HEK293 (cell line): ENCODE data around the gene SRP14.

ENCODE experiments used
- CTCF ChIA-PET: fragments of 350-600 bp; formaldehyde crosslinking; extraction: SDS; loops from one replicate; lab custom pipeline; 2021; ENCODE audit warnings: antibody characterized with exemption; lab: Yijun Ruan, JAX
- POLR2A ChIA-PET: fragments of 300-600 bp; formaldehyde crosslinking; extraction: SDS; loops from one replicate; lab custom pipeline; 2020; ENCODE audit warnings: antibody characterized with exemption, inconsistent platforms; lab: Yijun Ruan, JAX
- H3K27ac ChIP-seq: fragments of 200-500 bp; sonication (Bioruptor generic); 2 replicates; pipeline ENCODE4 v1.5.1; 2014; ENCODE audit warnings: low read depth, low read length, control low read depth, inconsistent platforms; ENCODE audit errors: extremely low read depth
- H3K36me3 ChIP-seq, 2 experiments: fragments of 200-500 bp in 1 of 2; sonication (Bioruptor generic) in 1 of 2; 1 replicate in 1 of 2; 2 replicates in 1 of 2; pipeline ENCODE4 v1.5.1; 2014 to 2017; ENCODE audit warnings: inconsistent platforms in 2 of 2, low read length in 2 of 2; ENCODE audit not compliant: control insufficient read depth in 2 of 2, insufficient read depth in 1 of 2
- H3K4me1 ChIP-seq: fragments of 200-500 bp; sonication (Bioruptor generic); 2 replicates; pipeline ENCODE4 v1.5.1; 2014; ENCODE audit warnings: mild to moderate bottlenecking, low read length, inconsistent platforms; ENCODE audit not compliant: control insufficient read depth, insufficient read depth
- H3K4me3 ChIP-seq: 2 replicates; pipeline ENCODE4 v1.5.1; 2011; ENCODE audit warnings: low read depth, mild to moderate bottlenecking, control low read depth, low read length, moderate library complexity
- H3K9me3 ChIP-seq: fragments of 200-500 bp; sonication (Bioruptor generic); 2 replicates; pipeline ENCODE4 v1.5.1; 2014; ENCODE audit warnings: low read depth, low read length, inconsistent platforms; ENCODE audit not compliant: control insufficient read depth, insufficient read depth
- HOXA7 ChIP-seq: sonication (generic); formaldehyde crosslinking; IDR thresholded peaks from 2 replicates; pipeline ENCODE4 v1.8.1; 2022; ENCODE audit warnings: missing genetic modification reagents, borderline replicate concordance
- IKZF3 ChIP-seq: fragments of 450-650 bp; IDR thresholded peaks from 2 replicates; pipeline ENCODE4 v1.5.0; 2018; ENCODE audit warnings: missing biosample characterization, mild to moderate bottlenecking, missing genetic modification characterization, moderate library complexity
- KLF17 ChIP-seq: fragments of 450-650 bp; formaldehyde crosslinking; IDR thresholded peaks from 2 replicates; pipeline ENCODE4 v1.5.1; 2016; ENCODE audit warnings: missing biosample characterization, missing genetic modification characterization
- KLF9 ChIP-seq: fragments of 450-650 bp; formaldehyde crosslinking; IDR thresholded peaks from 2 replicates; pipeline ENCODE4 v1.5.1; 2016; ENCODE audit warnings: missing biosample characterization, missing genetic modification characterization, low read depth
- MYNN ChIP-seq: fragments of 450-650 bp; formaldehyde crosslinking; IDR thresholded peaks from 2 replicates; pipeline ENCODE4 v1.5.1; 2016; ENCODE audit warnings: missing biosample characterization, missing genetic modification characterization, borderline replicate concordance
- MZF1 ChIP-seq: fragments of 450-650 bp; formaldehyde crosslinking; IDR thresholded peaks from 2 replicates; pipeline ENCODE4 v1.5.1; 2017; ENCODE audit warnings: missing biosample characterization, missing genetic modification characterization, borderline replicate concordance
- PRDM10 ChIP-seq: fragments of 450-650 bp; formaldehyde crosslinking; IDR thresholded peaks from 2 replicates; pipeline ENCODE4 v1.5.1; 2016; ENCODE audit warnings: missing biosample characterization, missing genetic modification characterization
- SALL2 ChIP-seq: fragments of 450-650 bp; formaldehyde crosslinking; IDR thresholded peaks from 2 replicates; pipeline ENCODE4 v1.5.0; 2017; ENCODE audit warnings: missing biosample characterization, mild to moderate bottlenecking, missing genetic modification characterization, borderline replicate concordance
- SP7 ChIP-seq: fragments of 450-650 bp; formaldehyde crosslinking; IDR thresholded peaks from 2 replicates; pipeline ENCODE4 v1.5.1; 2016; ENCODE audit warnings: missing biosample characterization, missing genetic modification characterization
- TRIM28 ChIP-seq: IDR thresholded peaks from 2 replicates; pipeline ENCODE4 v1.6.1; 2011; ENCODE audit warnings: low read length, control low read depth, borderline replicate concordance
- YY1 ChIP-seq: fragments of 450-650 bp; formaldehyde crosslinking; IDR thresholded peaks from 2 replicates; pipeline ENCODE4 v1.5.1; 2018; ENCODE audit warnings: missing biosample characterization, missing genetic modification characterization
- ZBTB20 ChIP-seq: fragments of 450-650 bp; formaldehyde crosslinking; IDR thresholded peaks from 2 replicates; pipeline ENCODE4 v1.5.1; 2016; ENCODE audit warnings: missing biosample characterization, missing genetic modification characterization
- ZFP37 ChIP-seq: fragments of 450-650 bp; formaldehyde crosslinking; IDR thresholded peaks from 2 replicates; pipeline ENCODE4 v1.5.1; 2016; ENCODE audit warnings: missing biosample characterization, missing genetic modification characterization
- ZIC2 ChIP-seq: fragments of 450-650 bp; formaldehyde crosslinking; IDR thresholded peaks from 2 replicates; pipeline ENCODE4 v1.5.1; 2016; ENCODE audit warnings: missing biosample characterization, missing genetic modification characterization
- ZNF10 ChIP-seq: fragments of 450-650 bp; formaldehyde crosslinking; IDR thresholded peaks from 2 replicates; pipeline ENCODE4 v1.5.1; 2017; ENCODE audit warnings: missing biosample characterization, missing genetic modification characterization
- ZNF169 ChIP-seq: fragments of 450-650 bp; formaldehyde crosslinking; IDR thresholded peaks from 2 replicates; pipeline ENCODE4 v1.5.1; 2016; ENCODE audit warnings: missing biosample characterization, missing genetic modification characterization
- ZNF184 ChIP-seq: fragments of 450-650 bp; IDR thresholded peaks from 2 replicates; pipeline ENCODE4 v1.5.1; 2018; ENCODE audit warnings: missing biosample characterization, mild to moderate bottlenecking, missing genetic modification characterization
- ZNF266 ChIP-seq: fragments of 450-650 bp; formaldehyde crosslinking; IDR thresholded peaks from 2 replicates; pipeline ENCODE4 v1.5.1; 2016; ENCODE audit warnings: missing biosample characterization, missing genetic modification characterization, low read depth
- ZNF341 ChIP-seq: fragments of 450-650 bp; formaldehyde crosslinking; IDR thresholded peaks from 2 replicates; pipeline ENCODE4; 2016; ENCODE audit warnings: low read depth, missing biosample characterization, missing genetic modification characterization
- ZNF561 ChIP-seq: fragments of 450-650 bp; IDR thresholded peaks from 2 replicates; pipeline ENCODE4 v1.5.1; 2018; ENCODE audit warnings: missing biosample characterization, missing genetic modification characterization, borderline replicate concordance
- ZNF571 ChIP-seq: fragments of 450-650 bp; formaldehyde crosslinking; IDR thresholded peaks from 2 replicates; pipeline ENCODE4 v1.5.0; 2017; ENCODE audit warnings: missing biosample characterization, missing genetic modification characterization
- ZNF654 ChIP-seq: fragments of 450-650 bp; formaldehyde crosslinking; IDR thresholded peaks from 2 replicates; pipeline ENCODE4 v1.5.1; 2016; ENCODE audit warnings: low read depth, missing biosample characterization, missing genetic modification characterization
- ZNF660 ChIP-seq: fragments of 450-650 bp; IDR thresholded peaks from 2 replicates; pipeline ENCODE4 v1.5.1; 2018; ENCODE audit warnings: missing biosample characterization, mild to moderate bottlenecking, missing genetic modification characterization
- ZNF692 ChIP-seq: fragments of 450-650 bp; formaldehyde crosslinking; IDR thresholded peaks from 2 replicates; pipeline ENCODE4 v1.5.1; 2016; ENCODE audit warnings: missing biosample characterization, missing genetic modification characterization
- ZNF76 ChIP-seq: fragments of 450-650 bp; formaldehyde crosslinking; IDR thresholded peaks from 2 replicates; pipeline ENCODE4; 2016; ENCODE audit warnings: low read depth, missing biosample characterization, missing genetic modification characterization, borderline replicate concordance
- ZNF776 ChIP-seq: fragments of 450-650 bp; formaldehyde crosslinking; IDR thresholded peaks from 2 replicates; pipeline ENCODE4 v1.5.0; 2017; ENCODE audit warnings: missing biosample characterization, missing genetic modification characterization, borderline replicate concordance
- ZNF792 ChIP-seq: fragments of 450-650 bp; formaldehyde crosslinking; IDR thresholded peaks from 2 replicates; pipeline ENCODE4 v1.5.1; 2016; ENCODE audit warnings: missing biosample characterization, missing genetic modification characterization
- ZSCAN30 ChIP-seq: fragments of 450-650 bp; IDR thresholded peaks from 2 replicates; pipeline ENCODE4 v1.5.1; 2018; ENCODE audit warnings: missing biosample characterization, mild to moderate bottlenecking, missing genetic modification characterization, moderate library complexity

SRP14 gene

GRCh38 chr15:40053079-40053830 lies 14.3 kb upstream of the SRP14 start:
- H3K9me3 ChIP-seq: no peaks in the 10 kb centered on the region
- H3K4me1 ChIP-seq: peaks cover 7% of the 10 kb centered on the region; the same call in 1 of the 2 replicates
- no peak overlapping the region for H3K27ac ChIP-seq
- H3K4me3 ChIP-seq: no peak overlapping the region
- POLR2A ChIA-PET: no interaction called here
- TF ChIP-seq ZSCAN30 (tag by site-specific recombination): peak; percentile 37; the same call in 1 of the 2 replicates
- TF ChIP-seq KLF17 (tag by site-specific recombination): 0 out of 2 replicates have a peak, but pooled peaks have one; percentile 4
- TF ChIP-seq ZNF561: no peak
- peak; percentile 23 for TF ChIP-seq ZNF654
- TF ChIP-seq, all 188 proteins: peak for 3
- CTCF ChIA-PET: interaction anchor here (0.6 to 3.8 kb wide), 11 partner anchors 10 to 429 kb away, joined by 3 to 22 read pairs (median 3); no protein-coding TSS in a partner anchor
- peaks cover 0 to 5% of the 10 kb centered on the region in 2 experiments; a peak in 1 of 3 replicates for H3K36me3 ChIP-seq

GRCh38 chr15:40052604-40053003 lies 13.6 kb upstream of the SRP14 start:
- no peak overlapping the region for H3K4me3 ChIP-seq
- peaks cover 10% of the 10 kb centered on the region for H3K4me1 ChIP-seq
- ChIA-PET CTCF (interaction anchor here (0.6 to 3.8 kb wide), 8 partner anchors 10 to 430 kb away, joined by 3 to 22 read pairs (median 6); no protein-coding TSS in a partner anchor), POLR2A (no interaction called here)
- H3K36me3 ChIP-seq: peaks cover 0 to 9% of the 10 kb centered on the region in 2 experiments; a peak in 1 of 3 replicates
- no peaks in the 10 kb centered on the region for H3K9me3 ChIP-seq
- H3K27ac ChIP-seq: no peak overlapping the region
- peak; percentile 23; the same call in 1 of the 2 replicates for TF ChIP-seq ZNF341 (tag by site-specific recombination)
- TF ChIP-seq ZNF776: no peak
- TF ChIP-seq HOXA7 (CRISPR knock-in tag): no peak
- TF ChIP-seq ZNF571 (tag by site-specific recombination): no peak
- no peak for TF ChIP-seq SP7 (tag by site-specific recombination)
- TF ChIP-seq ZNF169 (tag by site-specific recombination): no peak
- TF ChIP-seq ZNF792 (tag by site-specific recombination): no peak
- no peak for TF ChIP-seq ZNF692
- TF ChIP-seq ZNF10 (tag by site-specific recombination): no peak
- TF ChIP-seq SALL2 (tag by site-specific recombination): no peak
- no peak for TF ChIP-seq MYNN (tag by site-specific recombination)
- TF ChIP-seq ZNF660 (tag by site-specific recombination): 0 out of 2 replicates have a peak, but pooled peaks have one; percentile 18
- TF ChIP-seq IKZF3: no peak
- TF ChIP-seq ZFP37 (tag by site-specific recombination): no peak
- no peak for TF ChIP-seq ZNF76 (tag by site-specific recombination)
- TF ChIP-seq ZBTB20 (tag by site-specific recombination): no peak
- no peak for TF ChIP-seq KLF9 (tag by site-specific recombination)
- TF ChIP-seq ZNF266 (tag by site-specific recombination): no peak
- peak; percentile 69; the same call in 1 of the 2 replicates for TF ChIP-seq MZF1 (tag by site-specific recombination)
- 0 out of 2 replicates have a peak, but pooled peaks have one; percentile 23 for TF ChIP-seq ZIC2 (tag by site-specific recombination)
- TF ChIP-seq ZNF184 (tag by site-specific recombination): no peak
- no peak for TF ChIP-seq TRIM28
- TF ChIP-seq YY1 (tag by site-specific recombination): no peak
- peak; percentile 89 for TF ChIP-seq PRDM10
- 0 out of 2 replicates have a peak, but pooled peaks have one; percentile 6 for TF ChIP-seq KLF17 (tag by site-specific recombination)
